Measurements from ENCODE around the gene RFX8. TPM values are rescaled to one million over a fixed set of nuclear protein-coding genes. Genes with fewer than 3 reads are reported as not detected.

The RFX8 gene
- total and polyA plus RNA-seq, 2 of the 13 experiments (the other 11 are each of a cell fraction or from before 2014, with no cell fraction given): not detected

DNA sequence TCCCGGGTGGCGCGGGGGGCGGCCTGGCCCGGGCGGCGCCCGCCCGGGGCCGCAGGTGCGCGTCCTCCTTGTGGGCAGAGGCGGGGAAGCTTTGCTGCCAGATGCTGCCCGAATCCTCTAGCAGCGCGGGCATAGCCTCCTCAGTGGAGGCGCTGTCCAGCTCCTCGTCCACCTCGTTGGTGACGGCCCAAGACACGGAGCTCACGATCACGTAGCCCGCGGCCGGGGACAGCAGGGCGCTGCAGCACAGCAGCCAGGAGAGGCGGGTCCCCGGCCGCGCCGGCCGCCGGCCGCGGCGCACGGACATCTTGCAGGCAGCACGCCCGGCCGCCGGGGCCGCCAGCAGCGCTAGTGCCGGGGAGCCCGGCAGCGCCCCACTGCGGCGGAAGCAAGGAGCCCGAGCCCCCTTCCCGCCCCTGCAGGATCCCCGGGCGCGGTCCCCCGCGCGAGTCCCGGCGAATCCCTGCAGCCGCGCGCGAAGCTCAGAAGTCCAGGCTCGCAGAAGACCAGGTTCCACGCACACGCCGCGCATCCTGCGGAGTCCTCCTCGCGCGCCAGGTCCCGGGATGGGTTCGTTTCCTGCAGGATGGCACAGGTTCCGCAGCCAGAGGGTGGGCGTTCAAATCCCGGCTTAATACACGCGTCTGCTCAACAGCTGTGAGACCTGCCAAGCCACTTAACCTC lies 87.6 kb downstream of the RFX8 start, which contains the start of gene CREG2 (continued):
- TF ChIP-seq, protein P1, sequence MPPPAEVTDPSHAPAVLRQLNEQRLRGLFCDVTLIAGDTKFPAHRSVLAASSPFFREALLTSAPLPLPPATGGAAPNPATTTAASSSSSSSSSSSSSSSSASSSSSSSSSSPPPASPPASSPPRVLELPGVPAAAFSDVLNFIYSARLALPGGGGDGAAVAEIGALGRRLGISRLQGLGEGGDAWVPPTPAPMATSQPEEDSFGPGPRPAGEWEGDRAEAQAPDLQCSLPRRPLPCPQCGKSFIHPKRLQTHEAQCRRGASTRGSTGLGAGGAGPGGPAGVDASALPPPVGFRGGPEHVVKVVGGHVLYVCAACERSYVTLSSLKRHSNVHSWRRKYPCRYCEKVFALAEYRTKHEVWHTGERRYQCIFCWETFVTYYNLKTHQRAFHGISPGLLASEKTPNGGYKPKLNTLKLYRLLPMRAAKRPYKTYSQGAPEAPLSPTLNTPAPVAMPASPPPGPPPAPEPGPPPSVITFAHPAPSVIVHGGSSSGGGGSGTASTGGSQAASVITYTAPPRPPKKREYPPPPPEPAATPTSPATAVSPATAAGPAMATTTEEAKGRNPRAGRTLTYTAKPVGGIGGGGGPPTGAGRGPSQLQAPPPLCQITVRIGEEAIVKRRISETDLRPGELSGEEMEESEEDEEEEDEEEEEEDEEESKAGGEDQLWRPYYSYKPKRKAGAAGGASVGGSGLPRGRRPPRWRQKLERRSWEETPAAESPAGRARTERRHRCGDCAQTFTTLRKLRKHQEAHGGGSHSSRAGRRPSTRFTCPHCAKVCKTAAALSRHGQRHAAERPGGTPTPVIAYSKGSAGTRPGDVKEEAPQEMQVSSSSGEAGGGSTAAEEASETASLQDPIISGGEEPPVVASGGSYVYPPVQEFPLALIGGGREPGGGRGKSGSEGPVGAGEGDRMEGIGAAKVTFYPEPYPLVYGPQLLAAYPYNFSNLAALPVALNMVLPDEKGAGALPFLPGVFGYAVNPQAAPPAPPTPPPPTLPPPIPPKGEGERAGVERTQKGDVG (CRISPR knock-in tag; IDR thresholded peaks at IDR 0.05; ENCODE audit: borderline replicate concordance): no peak
- TF ChIP-seq ZFP36 (IDR thresholded peaks at IDR 0.05; ENCODE audit: borderline replicate concordance, low read depth, low read length, partially characterized antibody): no peak
- TF ChIP-seq KDM2A (CRISPR knock-in tag; IDR thresholded peaks at IDR 0.05; ENCODE audit: borderline replicate concordance, low read depth): peak; percentile 30; the same call in 1 of the 2 replicates
- no peak for TF ChIP-seq SIX4 (CRISPR knock-in tag; IDR thresholded peaks at IDR 0.05)
- TF ChIP-seq, protein P2, sequence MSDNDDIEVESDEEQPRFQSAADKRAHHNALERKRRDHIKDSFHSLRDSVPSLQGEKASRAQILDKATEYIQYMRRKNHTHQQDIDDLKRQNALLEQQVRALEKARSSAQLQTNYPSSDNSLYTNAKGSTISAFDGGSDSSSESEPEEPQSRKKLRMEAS (IDR thresholded peaks at IDR 0.05): peak; percentile 57; the same call in 1 of the 2 replicates
- TF ChIP-seq ZNF350 (CRISPR knock-in tag; IDR thresholded peaks at IDR 0.05; ENCODE audit: borderline replicate concordance, low read depth): peak; percentile 61; the same call in 1 of the 2 replicates
- TF ChIP-seq, protein P3, sequence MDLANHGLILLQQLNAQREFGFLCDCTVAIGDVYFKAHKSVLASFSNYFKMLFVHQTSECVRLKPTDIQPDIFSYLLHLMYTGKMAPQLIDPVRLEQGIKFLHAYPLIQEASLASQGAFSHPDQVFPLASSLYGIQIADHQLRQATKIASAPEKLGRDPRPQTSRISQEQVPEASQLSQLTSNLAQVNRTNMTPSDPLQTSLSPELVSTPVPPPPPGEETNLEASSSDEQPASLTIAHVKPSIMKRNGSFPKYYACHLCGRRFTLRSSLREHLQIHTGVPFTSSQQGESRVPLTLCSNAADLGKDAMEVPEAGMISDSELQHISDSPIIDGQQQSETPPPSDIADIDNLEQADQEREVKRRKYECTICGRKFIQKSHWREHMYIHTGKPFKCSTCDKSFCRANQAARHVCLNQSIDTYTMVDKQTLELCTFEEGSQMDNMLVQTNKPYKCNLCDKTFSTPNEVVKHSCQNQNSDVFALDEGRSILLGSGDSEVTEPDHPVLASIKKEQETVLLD (CRISPR knock-in tag; IDR thresholded peaks at IDR 0.05; ENCODE audit: low read depth): no peak
- no peak for TF ChIP-seq SKI (IDR thresholded peaks at IDR 0.05; ENCODE audit: partially characterized antibody)
- peak; percentile 83; the same call in 1 of the 2 replicates for TF ChIP-seq ZNF354B (CRISPR knock-in tag; IDR thresholded peaks at IDR 0.05)
- no peak for TF ChIP-seq SRSF1 (optimal IDR thresholded peaks at IDR 0.05; ENCODE audit: low read depth, low read length)
- TF ChIP-seq ZNF773 (CRISPR knock-in tag; IDR thresholded peaks at IDR 0.05; ENCODE audit: borderline replicate concordance): no peak
- no peak for TF ChIP-seq NKX3-1 (CRISPR knock-in tag; IDR thresholded peaks at IDR 0.05)
- 0 out of 2 replicates have a peak, but pooled peaks have one; percentile 40 for TF ChIP-seq NRL (CRISPR knock-in tag; IDR thresholded peaks at IDR 0.05; ENCODE audit: borderline replicate concordance)
- TF ChIP-seq, protein P4, sequence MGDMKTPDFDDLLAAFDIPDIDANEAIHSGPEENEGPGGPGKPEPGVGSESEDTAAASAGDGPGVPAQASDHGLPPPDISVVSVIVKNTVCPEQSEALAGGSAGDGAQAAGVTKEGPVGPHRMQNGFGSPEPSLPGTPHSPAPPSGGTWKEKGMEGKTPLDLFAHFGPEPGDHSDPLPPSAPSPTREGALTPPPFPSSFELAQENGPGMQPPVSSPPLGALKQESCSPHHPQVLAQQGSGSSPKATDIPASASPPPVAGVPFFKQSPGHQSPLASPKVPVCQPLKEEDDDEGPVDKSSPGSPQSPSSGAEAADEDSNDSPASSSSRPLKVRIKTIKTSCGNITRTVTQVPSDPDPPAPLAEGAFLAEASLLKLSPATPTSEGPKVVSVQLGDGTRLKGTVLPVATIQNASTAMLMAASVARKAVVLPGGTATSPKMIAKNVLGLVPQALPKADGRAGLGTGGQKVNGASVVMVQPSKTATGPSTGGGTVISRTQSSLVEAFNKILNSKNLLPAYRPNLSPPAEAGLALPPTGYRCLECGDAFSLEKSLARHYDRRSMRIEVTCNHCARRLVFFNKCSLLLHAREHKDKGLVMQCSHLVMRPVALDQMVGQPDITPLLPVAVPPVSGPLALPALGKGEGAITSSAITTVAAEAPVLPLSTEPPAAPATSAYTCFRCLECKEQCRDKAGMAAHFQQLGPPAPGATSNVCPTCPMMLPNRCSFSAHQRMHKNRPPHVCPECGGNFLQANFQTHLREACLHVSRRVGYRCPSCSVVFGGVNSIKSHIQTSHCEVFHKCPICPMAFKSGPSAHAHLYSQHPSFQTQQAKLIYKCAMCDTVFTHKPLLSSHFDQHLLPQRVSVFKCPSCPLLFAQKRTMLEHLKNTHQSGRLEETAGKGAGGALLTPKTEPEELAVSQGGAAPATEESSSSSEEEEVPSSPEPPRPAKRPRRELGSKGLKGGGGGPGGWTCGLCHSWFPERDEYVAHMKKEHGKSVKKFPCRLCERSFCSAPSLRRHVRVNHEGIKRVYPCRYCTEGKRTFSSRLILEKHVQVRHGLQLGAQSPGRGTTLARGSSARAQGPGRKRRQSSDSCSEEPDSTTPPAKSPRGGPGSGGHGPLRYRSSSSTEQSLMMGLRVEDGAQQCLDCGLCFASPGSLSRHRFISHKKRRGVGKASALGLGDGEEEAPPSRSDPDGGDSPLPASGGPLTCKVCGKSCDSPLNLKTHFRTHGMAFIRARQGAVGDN (CRISPR knock-in tag; IDR thresholded peaks at IDR 0.05): peak; percentile 65; the same call in 1 of the 2 replicates
- TF ChIP-seq, protein P5, sequence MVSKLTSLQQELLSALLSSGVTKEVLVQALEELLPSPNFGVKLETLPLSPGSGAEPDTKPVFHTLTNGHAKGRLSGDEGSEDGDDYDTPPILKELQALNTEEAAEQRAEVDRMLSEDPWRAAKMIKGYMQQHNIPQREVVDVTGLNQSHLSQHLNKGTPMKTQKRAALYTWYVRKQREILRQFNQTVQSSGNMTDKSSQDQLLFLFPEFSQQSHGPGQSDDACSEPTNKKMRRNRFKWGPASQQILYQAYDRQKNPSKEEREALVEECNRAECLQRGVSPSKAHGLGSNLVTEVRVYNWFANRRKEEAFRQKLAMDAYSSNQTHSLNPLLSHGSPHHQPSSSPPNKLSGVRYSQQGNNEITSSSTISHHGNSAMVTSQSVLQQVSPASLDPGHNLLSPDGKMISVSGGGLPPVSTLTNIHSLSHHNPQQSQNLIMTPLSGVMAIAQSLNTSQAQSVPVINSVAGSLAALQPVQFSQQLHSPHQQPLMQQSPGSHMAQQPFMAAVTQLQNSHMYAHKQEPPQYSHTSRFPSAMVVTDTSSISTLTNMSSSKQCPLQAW (CRISPR knock-in tag; IDR thresholded peaks at IDR 0.05): 0 out of 2 replicates have a peak, but pooled peaks have one; percentile 13
- TF ChIP-seq ZFY (CRISPR knock-in tag; IDR thresholded peaks at IDR 0.05): no peak; the same call in 1 of the 2 replicates
